Brain microvascular endothelial cell (primary cell): ENCODE results near the gene ARHGEF33.
A peak's percentile ranks its signal among the peaks of the same experiment; 100 is the strongest.
"Not testable (repeated sequence)": the region's sequence is repeated elsewhere in the genome, so short reads cannot be mapped to it uniquely, and the experiment has no call there.

Experiments used
- DNase-seq: peaks from one replicate; pipeline ENCODE4 v3.0.0-alpha.2; 2020
- H3K27ac ChIP-seq: fragments of 250-450 bp; sonication (Bioruptor Pico); 2 replicates; pipeline ENCODE4 v1.5.1; 2020; ENCODE audit warnings: mild to moderate bottlenecking, moderate library complexity
- H3K27me3 ChIP-seq: fragments of 250-450 bp; sonication (Bioruptor Pico); replicated peaks from 2 replicates; pipeline ENCODE4 v1.5.1; 2020; ENCODE audit warnings: mild to moderate bottlenecking
- H3K36me3 ChIP-seq: fragments of 250-450 bp; sonication (Bioruptor Pico); replicated peaks from 2 replicates; pipeline ENCODE4 v1.5.1; 2020; ENCODE audit warnings: mild to moderate bottlenecking
- H3K4me3 ChIP-seq: 2 replicates; pipeline ENCODE4 v1.5.1; 2011; ENCODE audit warnings: low read depth, mild to moderate bottlenecking, control low read depth, low read length, moderate library complexity
- in situ Hi-C: cut with HindIII; loops from 2 replicates; pipeline ENCODE4 v1.10.0; 2017; ENCODE audit warnings: low sequenced_read_pairs, low pct_ligation_motif_present
- TF ChIP-seq, protein P1 (sequence below): IDR thresholded peaks from 2 replicates; pipeline ENCODE4 v1.5.1; 2011; ENCODE audit warnings: low read depth, mild to moderate bottlenecking, moderate library complexity, low read length, control low read depth, inconsistent platforms; ENCODE audit errors: missing control alignments

Gene ARHGEF33

DNA sequence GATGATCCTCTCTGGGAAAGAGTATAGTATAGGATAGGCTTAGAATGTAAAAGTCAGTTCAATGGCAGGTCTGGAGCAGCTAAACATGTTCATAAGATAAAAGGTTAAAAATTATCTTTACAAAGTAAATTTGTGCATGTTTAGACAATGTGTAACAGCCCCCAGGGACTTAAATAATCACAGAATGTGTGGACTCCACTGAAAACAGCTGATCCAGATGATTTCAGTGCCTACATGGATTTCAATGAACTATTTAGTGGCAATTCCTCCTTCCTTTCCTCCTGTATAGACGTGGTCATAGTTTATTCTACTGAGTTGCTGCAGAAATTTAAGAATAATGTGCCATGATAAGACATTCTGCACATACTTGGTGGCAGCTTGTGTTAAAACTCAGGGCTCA lies 42.9 kb downstream of the ARHGEF33 start:
- Histone ChIP-seq H3K27ac (no peak overlapping the region), H3K36me3 (no peaks in the 10 kb centered on the region), H3K27me3 (no peaks in the 10 kb centered on the region), H3K4me3 (no peak overlapping the region)
- peak; percentile 7 for DNase-seq
- in situ Hi-C loops, result no loop called here
- TF ChIP-seq, protein P1, sequence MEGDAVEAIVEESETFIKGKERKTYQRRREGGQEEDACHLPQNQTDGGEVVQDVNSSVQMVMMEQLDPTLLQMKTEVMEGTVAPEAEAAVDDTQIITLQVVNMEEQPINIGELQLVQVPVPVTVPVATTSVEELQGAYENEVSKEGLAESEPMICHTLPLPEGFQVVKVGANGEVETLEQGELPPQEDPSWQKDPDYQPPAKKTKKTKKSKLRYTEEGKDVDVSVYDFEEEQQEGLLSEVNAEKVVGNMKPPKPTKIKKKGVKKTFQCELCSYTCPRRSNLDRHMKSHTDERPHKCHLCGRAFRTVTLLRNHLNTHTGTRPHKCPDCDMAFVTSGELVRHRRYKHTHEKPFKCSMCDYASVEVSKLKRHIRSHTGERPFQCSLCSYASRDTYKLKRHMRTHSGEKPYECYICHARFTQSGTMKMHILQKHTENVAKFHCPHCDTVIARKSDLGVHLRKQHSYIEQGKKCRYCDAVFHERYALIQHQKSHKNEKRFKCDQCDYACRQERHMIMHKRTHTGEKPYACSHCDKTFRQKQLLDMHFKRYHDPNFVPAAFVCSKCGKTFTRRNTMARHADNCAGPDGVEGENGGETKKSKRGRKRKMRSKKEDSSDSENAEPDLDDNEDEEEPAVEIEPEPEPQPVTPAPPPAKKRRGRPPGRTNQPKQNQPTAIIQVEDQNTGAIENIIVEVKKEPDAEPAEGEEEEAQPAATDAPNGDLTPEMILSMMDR, result no peak

DNA sequence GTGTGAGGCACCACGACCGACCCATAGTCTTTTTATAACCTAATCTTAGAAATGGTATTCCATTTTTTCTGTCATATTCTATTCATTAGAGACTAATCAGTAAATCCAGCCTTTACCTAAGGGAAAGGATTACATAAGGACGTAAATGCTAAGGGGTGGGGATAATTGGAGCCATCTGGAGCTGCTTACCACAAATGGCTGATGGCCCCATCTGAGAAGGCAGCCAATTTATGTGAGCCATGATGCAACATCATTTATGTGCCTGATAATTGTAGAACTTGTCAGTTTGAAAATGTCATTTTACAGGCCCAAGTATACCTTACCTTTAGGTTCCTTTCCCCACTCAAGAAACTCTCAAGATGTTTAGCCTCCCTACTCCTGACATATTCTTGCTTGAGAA lies 44.0 kb downstream of the ARHGEF33 start:
- H3K27ac ChIP-seq, result no peak overlapping the region
- in situ Hi-C loops, result no loop called here
- H3K36me3 ChIP-seq, result no peaks in the 10 kb centered on the region
- TF ChIP-seq, protein P1, result no peak
- DNase-seq, result no peak
- no peaks in the 10 kb centered on the region for H3K27me3 ChIP-seq
- H3K4me3 ChIP-seq, result no peak overlapping the region

DNA sequence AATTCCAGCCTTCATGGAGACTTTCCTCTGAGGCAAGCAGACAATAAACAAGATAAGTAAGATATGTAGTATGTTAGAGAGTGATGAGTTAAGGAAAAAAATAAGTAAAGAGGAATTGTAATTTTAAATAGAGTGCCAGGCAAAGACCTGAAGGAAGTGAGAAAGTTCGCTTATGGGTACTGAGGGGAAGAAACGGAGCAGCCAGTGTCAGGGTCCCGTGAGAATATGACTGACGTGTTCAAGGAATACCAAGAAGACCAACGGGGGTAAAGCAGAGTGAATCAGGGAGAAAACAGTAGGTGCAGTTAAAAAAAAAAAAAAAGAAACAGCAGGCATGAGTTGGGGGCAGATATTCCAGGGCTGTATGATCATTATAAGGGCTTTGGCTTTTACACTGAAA lies 45.1 kb downstream of the ARHGEF33 start:
- TF ChIP-seq, protein P1, result no peak
- no peak overlapping the region for H3K27ac ChIP-seq
- no peaks in the 10 kb centered on the region for H3K36me3 ChIP-seq
- in situ Hi-C loops, result no loop called here
- DNase-seq, result no peak
- no peaks in the 10 kb centered on the region for H3K27me3 ChIP-seq
- H3K4me3 ChIP-seq, result no peak overlapping the region

DNA sequence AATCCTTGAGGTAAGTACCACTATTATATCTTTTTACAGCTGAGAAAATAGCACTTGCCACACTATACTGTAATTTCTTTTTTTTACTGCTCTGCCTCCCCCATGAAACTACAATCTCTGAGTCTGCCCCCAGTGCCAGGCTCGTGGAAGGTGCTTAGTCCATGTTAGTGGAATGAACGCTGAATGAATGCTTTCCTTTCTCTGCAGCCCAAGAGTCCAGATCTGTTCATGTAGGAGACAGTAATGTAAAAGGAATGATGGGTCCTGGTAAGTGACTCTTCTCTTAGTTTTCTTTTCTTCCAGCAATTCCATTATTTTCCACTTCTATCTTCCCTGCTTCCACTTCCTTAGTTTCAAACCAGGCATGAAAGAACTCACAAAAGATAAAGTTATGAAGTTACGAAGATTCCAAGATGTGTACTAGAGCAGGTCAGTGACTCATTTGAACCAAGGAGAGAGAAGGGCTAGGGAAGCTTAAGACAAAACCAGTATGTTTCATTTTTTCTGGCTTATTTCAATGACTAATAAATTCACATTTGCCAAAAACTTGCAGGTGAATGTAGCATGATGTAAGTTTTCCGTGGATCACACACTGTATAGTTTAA lies 46.0 kb downstream of the ARHGEF33 start:
- Histone ChIP-seq H3K36me3 (no peaks in the 10 kb centered on the region), H3K27ac (no peak overlapping the region), H3K27me3 (no peaks in the 10 kb centered on the region), H3K4me3 (no peak overlapping the region)
- peak; percentile 20 for DNase-seq
- in situ Hi-C loops, result no loop called here
- TF ChIP-seq, protein P1, result no peak

DNA sequence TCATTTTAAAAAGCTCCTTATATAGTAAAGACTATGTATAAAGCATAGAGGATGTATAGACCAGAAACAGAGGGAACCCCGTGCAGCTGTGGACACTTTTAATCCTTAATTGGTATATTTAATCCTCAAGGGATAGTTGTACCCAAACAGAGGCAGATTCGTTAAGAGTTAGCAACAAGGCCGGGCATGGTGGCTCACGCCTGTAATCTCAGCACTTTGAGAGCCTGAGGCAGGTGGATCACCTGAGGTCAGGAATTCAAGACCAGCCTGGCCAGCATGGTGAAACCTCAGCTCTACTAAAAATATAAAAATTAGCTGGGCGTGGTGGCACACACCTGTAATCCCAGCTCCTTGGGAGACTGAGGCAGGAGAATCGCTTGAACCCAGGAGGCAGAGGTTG lies 46.8 kb downstream of the ARHGEF33 start:
- H3K4me3 ChIP-seq, H3K36me3 ChIP-seq, in situ Hi-C loops, DNase-seq, H3K27ac ChIP-seq, H3K27me3 ChIP-seq: not testable (repeated sequence)

DNA sequence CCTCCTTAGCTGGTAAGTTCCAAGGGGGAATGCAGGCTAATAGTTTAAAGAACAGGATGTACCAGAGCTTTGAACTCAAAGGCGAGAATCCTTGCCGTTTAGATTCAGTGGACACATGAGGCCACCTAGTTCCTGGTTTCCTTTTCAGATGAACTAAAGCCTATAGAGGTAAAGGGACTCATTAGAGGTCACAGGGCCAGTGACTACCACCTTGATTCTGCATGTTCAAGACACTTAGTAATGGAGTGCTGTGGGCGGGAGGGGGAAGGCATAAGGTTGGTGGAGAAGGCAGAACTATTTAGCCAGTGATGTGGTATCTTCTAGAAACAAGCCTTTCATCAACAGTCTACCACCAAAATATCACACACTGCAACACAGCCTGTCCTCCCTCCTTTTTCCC lies 47.9 kb downstream of the ARHGEF33 start:
- Histone ChIP-seq H3K4me3 (no peak overlapping the region), H3K27ac (no peak overlapping the region), H3K27me3 (no peaks in the 10 kb centered on the region), H3K36me3 (no peaks in the 10 kb centered on the region)
- TF ChIP-seq, protein P1, result no peak
- DNase-seq, result no peak
- in situ Hi-C loops, result no loop called here
